Thymus (tissue), 11 donors: ENCODE results near the gene HNRNPU. TPM values are rescaled to one million over a fixed set of nuclear protein-coding genes. Genes with fewer than 3 reads are reported as not detected.

Source experiments
- DNase-seq, 9 donors: peaks; one replicate each; pipeline ENCODE4 v3.0.0-alpha.2; 2013; ENCODE audit warnings: low spot score in 9 of 9, low read depth in 6 of 9, missing footprints in 1 of 9
- H3K27ac ChIP-seq, 2 donors: one replicate each; pipeline ENCODE4 v1.5.1; 2013; ENCODE audit warnings: control low read depth in 1 of 2, low read depth in 1 of 2, low read length in 1 of 2, mild to moderate bottlenecking in 1 of 2, moderate library complexity in 1 of 2
- H3K27me3 ChIP-seq, 2 donors: one replicate each; pipeline ENCODE4 v1.5.1; 2013; ENCODE audit warnings: low read length in 1 of 2; ENCODE audit not compliant: control insufficient read depth in 2 of 2, insufficient read depth in 1 of 2
- H3K36me3 ChIP-seq, 2 donors: one replicate each; pipeline ENCODE4 v1.5.1; 2013; ENCODE audit warnings: low read length in 1 of 2, mild to moderate bottlenecking in 1 of 2, moderate library complexity in 1 of 2; ENCODE audit not compliant: control insufficient read depth in 2 of 2, insufficient read depth in 2 of 2
- H3K4me1 ChIP-seq, 2 donors: one replicate each; pipeline ENCODE4 v1.5.1; 2013; ENCODE audit warnings: low read length in 2 of 2; ENCODE audit not compliant: control insufficient read depth in 2 of 2, insufficient read depth in 2 of 2
- H3K4me3 ChIP-seq, 2 donors: one replicate each; pipeline ENCODE4 v1.5.1; 2013; ENCODE audit warnings: low read length in 2 of 2, control low read depth in 1 of 2, mild to moderate bottlenecking in 1 of 2
- H3K9me3 ChIP-seq, 2 donors: one replicate each; pipeline ENCODE4 v1.5.1; 2013; ENCODE audit warnings: low read length in 1 of 2, mild to moderate bottlenecking in 1 of 2; ENCODE audit not compliant: control insufficient read depth in 2 of 2, insufficient read depth in 1 of 2
- WGBS: extraction: QIAGEN DNeasy Blood & Tissue Kit; methylation state at CpG from one replicate; pipeline ENCODE4 v1.1.7; 2013; 5-methylcytosine and 5-hydroxymethylcytosine counted together
- polyA plus RNA-seq: library from polyadenylated mRNA; stranded (reverse); fragments of 200-250 nt; gene quantifications from one replicate; pipeline ENCODE4 v1.2.3, GENCODE V29; 2013
- total RNA-seq: library from RNA; stranded (reverse); fragments of 120-200 nt; gene quantifications from one replicate; pipeline ENCODE4 v1.2.4, GENCODE V29; 2013
- donor health status: healthy.

HNRNPU gene
- total and polyA plus RNA-seq, 2 donors, result 259 to 307 TPM

DNA sequence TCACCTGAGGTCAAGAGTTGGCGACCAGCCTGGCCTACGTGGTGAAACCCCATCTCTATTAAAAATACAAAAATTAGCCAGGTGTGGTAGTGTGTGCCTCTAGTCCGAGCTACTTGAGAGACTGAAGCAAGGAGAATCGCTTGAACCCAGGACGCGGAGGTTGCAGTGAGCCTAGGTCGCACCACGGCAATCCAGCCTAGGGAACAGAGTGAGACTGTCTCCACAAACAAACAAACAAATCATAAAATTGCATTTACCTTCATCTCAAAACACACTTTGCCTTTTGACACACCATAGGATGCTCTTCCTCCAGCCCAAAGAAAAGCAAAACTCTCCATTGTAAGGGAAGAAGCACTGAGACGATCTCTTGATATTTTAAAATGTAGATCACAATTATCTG lies 4.3 kb downstream of the HNRNPU start:
- Histone ChIP-seq H3K4me3 (no peak overlapping the region), H3K27ac (no peak overlapping the region), H3K9me3 (no peaks in the 10 kb centered on the region), H3K4me1 (peaks cover 17 to 34% of the 10 kb centered on the region in 2 donors), H3K27me3 (no peaks in the 10 kb centered on the region), H3K36me3 (peaks cover 36 to 67% of the 10 kb centered on the region in 2 donors)
- 91% methylated on average over 9 of the region's 9 CpGs for WGBS
- DNase-seq, result no peak

DNA sequence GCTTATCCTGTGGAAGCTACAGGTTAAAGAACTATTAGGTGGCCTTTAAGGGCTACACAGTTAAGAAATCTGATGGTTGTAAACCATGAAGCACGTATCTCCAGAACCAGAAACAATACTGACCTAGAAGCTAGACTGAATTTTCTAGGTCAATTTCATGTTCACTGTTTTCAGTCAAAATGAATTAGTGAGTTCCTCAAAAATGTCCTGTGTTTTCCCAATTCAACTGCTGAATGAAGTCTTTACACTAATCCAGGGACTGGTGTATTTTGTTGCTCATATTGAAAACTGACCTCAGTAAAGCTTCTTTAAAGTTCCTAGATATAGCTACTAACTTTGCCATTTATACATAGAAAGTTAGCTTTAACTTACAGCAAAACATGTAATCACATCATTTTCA lies 6.0 kb downstream of the HNRNPU start:
- DNase-seq, result no peak
- Histone ChIP-seq H3K4me1 (peaks cover 17 to 34% of the 10 kb centered on the region in 2 donors), H3K27ac (no peak overlapping the region), H3K27me3 (no peaks in the 10 kb centered on the region), H3K4me3 (no peak overlapping the region), H3K36me3 (peaks cover 36 to 84% of the 10 kb centered on the region in 2 donors), H3K9me3 (no peaks in the 10 kb centered on the region)
- WGBS, result 95% methylated on average over 1 of the region's 1 CpG

DNA sequence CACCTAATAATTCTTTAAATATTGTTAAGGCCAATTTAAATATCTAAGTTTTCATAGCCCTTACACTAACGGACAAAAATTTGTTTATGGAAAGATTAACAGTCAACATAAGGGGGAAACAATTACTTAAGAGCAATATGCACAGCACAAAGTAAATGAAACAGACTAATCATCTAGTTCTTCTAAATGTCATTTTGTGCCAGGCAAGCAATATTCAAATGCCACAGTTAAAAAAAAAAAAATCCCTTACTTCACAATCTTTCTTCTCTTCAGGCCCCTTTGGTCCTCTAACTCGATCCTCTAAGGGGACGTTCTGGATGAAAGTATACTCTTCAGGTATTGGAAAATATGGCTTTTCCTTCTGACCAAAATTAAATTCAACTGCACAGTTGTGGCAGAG lies 6.6 kb downstream of the HNRNPU start:
- WGBS, result 80% methylated on average over 3 of the region's 3 CpGs
- DNase-seq, result no peak
- no peaks in the 10 kb centered on the region for H3K9me3 ChIP-seq
- no peak overlapping the region for H3K4me3 ChIP-seq
- H3K4me1 ChIP-seq, result peaks cover 17 to 34% of the 10 kb centered on the region in 2 donors
- no peaks in the 10 kb centered on the region for H3K27me3 ChIP-seq
- H3K27ac ChIP-seq, result no peak overlapping the region
- peaks cover 36 to 90% of the 10 kb centered on the region in 2 donors for H3K36me3 ChIP-seq

DNA sequence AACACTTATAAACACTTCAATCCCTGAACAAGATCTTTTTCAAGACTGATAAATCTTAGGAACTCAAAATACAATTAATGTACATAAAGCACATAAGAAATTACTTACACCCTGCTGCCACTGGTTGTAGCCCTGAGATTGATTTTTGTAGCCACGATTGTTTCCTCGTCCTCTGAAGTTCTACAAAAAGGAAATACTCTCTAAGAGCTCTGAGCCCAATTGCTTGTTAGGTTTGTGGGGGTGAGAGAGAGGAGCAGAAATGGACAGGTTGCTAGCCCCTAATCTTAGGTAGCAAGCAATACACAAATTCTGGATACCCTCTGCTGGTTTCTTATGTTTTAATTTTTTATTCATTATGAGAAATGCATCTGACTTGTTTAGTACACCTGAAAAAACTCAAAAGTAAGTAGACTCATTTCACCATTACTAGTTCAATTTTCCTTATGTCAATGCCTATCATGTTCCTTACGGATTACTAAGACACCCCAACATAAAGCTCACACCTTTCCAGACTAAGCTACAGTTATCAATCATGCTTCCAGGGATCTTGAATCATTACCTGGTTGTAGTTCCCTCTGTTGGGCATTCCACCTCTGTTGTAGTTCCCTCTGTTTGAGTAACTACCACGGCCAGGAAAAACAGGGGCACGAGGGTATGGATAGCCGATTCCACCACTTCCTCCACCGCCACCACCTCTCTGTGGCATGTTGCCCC lies 9.3 kb downstream of the HNRNPU start:
- Histone ChIP-seq H3K4me1 (peaks cover 8 to 20% of the 10 kb centered on the region in 2 donors), H3K27me3 (no peaks in the 10 kb centered on the region), H3K27ac (no peak overlapping the region), H3K9me3 (no peaks in the 10 kb centered on the region), H3K36me3 (peaks cover 38 to 99% of the 10 kb centered on the region in 2 donors), H3K4me3 (no peak overlapping the region)
- 38% methylated on average over 7 of the region's 7 CpGs for WGBS
- no peak for DNase-seq

DNA sequence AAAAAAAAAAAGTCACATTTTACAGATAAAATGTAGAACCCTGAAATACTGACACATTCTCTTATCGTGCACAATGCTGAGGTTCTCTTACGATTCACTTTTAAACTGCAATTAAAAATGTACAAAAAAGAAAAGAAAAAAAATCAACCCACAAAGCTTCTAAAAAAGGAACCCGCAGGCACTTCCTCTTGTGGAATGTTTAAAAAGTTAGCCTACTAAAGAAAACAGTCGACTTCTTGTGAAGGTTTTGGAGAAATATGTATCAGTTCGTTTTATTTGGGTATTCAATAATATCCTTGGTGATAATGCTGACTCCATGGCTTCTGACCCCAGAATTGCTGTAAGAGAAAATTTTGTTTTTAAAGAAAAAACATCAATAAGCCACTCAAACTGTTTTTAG lies 10.2 kb downstream of the HNRNPU start:
- Histone ChIP-seq H3K9me3 (no peaks in the 10 kb centered on the region), H3K27me3 (no peaks in the 10 kb centered on the region), H3K36me3 (peaks cover 30 to 99% of the 10 kb centered on the region in 2 donors), H3K4me3 (no peak overlapping the region), H3K4me1 (peaks cover 8 to 17% of the 10 kb centered on the region in 2 donors), H3K27ac (no peak overlapping the region)
- 5% methylated on average over 5 of the region's 5 CpGs for WGBS
- peak in 1 of 9 donors; percentile 44 for DNase-seq

DNA sequence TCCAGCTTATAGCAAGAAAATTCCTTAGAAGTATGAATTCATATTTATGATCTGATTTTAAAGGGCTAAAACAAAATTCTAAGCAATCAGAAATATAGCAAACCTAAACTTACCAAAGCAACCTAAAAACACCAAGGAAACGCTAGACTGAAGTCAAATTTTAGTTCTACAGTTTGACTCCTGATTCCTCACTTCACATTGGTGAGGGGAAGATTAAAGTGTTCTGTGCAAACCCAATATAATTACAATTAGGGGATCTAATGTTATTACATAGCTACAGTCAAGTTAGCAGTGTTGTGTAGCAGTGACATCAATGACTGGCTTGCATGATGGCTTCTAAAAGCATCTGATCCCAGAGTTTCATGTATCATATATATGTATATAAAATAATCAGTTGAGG lies 11.6 kb downstream of the HNRNPU start:
- Histone ChIP-seq H3K36me3 (peaks cover 21 to 99% of the 10 kb centered on the region in 2 donors), H3K4me3 (no peak overlapping the region), H3K27ac (no peak overlapping the region), H3K9me3 (no peaks in the 10 kb centered on the region), H3K4me1 (peaks cover 8 to 14% of the 10 kb centered on the region in 2 donors), H3K27me3 (no peaks in the 10 kb centered on the region)
- no peak for DNase-seq
- WGBS, result 95% methylated on average over 1 of the region's 1 CpG

DNA sequence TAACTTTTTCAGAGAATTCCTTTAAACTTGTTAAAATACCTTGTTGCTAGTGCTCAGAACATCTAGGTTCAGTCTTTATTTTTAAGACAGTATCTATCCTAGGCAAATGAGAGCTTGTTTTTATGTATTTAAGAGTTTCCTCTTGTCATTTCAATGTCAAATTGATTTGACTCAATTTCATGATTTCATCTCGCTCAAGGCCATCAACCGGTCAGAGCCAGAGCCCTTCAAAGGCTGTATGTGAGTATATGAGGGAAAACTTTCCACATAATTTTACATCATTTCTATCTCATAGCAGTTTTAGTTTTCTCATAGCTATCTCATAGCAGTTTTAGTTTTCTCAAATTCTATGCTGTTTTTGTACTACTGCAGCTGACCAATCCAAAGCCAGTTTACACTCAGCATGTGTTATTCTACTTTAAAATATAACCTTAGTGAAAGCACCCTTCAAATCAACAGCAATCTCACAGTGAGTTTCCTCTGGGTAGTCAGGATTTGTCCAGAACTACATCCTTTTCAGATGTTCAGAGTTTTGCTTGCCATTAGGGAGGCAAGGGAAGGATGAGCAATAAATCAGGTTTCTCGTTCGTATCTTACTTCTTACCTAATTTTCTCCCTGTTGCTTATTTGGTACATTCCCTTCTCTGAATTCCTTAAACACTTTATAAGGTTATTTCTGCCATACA lies 12.7 kb downstream of the HNRNPU start:
- peaks cover 4 to 11% of the 10 kb centered on the region in 2 donors for H3K4me1 ChIP-seq
- H3K36me3 ChIP-seq, result peaks cover 14 to 98% of the 10 kb centered on the region in 2 donors
- DNase-seq, result no peak
- no peaks in the 10 kb centered on the region for H3K9me3 ChIP-seq
- 97% methylated on average over 4 of the region's 4 CpGs for WGBS
- no peak overlapping the region for H3K4me3 ChIP-seq
- no peak overlapping the region for H3K27ac ChIP-seq
- H3K27me3 ChIP-seq, result no peaks in the 10 kb centered on the region

DNA sequence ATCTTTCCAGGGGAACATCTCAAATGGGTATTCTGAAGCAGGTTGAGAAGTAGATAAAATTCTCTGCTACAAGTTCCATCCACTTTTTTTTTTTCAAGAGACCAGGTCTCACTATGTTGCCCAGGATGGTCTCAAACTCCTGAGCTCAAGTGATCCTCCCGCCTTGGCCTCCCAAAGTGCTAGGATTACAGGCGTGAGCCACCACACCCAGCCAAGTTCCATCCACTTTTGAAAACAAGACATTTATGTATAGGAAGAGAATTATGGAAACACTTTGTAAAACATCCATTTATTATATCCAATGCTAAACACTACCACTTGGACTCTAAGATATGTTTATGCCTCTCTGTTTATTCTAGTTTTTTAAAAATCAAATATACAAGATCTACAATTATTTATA lies 13.4 kb downstream of the HNRNPU start:
- Histone ChIP-seq H3K36me3 (peaks cover 13 to 98% of the 10 kb centered on the region in 2 donors), H3K27ac (no peak overlapping the region), H3K4me3 (no peak overlapping the region), H3K4me1 (peaks cover 4 to 10% of the 10 kb centered on the region in 2 donors), H3K27me3 (no peaks in the 10 kb centered on the region), H3K9me3 (no peaks in the 10 kb centered on the region)
- DNase-seq, result no peak
- WGBS, result 100% methylated on average over 2 of the region's 2 CpGs

DNA sequence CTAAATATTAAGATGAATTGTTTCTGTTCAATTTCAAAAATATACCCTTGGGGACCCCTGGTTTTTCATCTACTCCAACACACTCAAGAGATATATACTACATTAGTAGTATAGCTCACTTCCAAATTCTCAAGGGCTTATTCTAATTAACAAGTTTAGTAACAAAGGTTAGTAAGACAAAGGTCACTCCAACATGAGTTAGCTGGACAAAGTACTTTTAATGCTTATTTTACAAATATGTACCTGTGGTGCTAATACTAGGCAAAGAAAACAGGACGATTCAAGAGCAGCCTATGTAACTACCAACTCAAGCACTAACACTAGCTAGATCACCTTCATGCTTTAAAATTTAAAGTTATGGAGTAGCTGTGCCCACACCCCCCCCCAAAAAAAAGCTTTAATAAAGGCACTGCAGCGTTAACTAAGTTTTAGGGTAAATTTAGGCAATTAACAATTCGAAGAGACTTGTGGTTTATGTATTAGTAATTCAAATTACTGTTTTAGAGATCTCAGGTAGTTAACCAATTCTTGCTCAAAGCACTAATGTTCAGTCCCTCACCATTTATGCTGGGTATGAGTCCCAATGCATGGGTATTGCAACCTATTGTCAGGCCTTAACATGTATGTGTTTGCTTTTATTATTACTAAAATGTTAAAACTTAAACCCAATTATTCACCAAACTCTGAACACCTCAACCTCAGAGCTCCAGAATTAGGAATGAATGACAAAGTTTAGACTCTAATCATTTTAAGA lies 14.1 kb downstream of the HNRNPU start:
- 96% methylated on average over 3 of the region's 3 CpGs for WGBS
- Histone ChIP-seq H3K27ac (no peak overlapping the region), H3K4me3 (no peak overlapping the region), H3K36me3 (peaks cover 7 to 97% of the 10 kb centered on the region in 2 donors), H3K9me3 (no peaks in the 10 kb centered on the region), H3K27me3 (no peaks in the 10 kb centered on the region), H3K4me1 (peaks cover 2 to 5% of the 10 kb centered on the region in 2 donors)
- no peak for DNase-seq
